ENCODE data around the gene RNF115. TPM values are rescaled to one million over a fixed set of nuclear protein-coding genes. Genes with fewer than 3 reads are reported as not detected.

The RNF115 gene
- 9.5 TPM for total RNA-seq (2021; ENCODE audit: unreplicated experiment)
- polyA plus RNA-seq (2012) = 4.0 and 5.7 TPM in 2 replicates
- Bru-seq, nascent RNA = percentile 75 among the genes with signal in this experiment
- percentile 75 among the genes with signal in this experiment for BruChase-seq, experiment 1, labeled RNA remaining after a 6-hour chase
- percentile 76 among the genes with signal in this experiment for BruChase-seq, experiment 2, labeled RNA remaining after a 2-hour chase
- long read RNA-seq, full-length matches to known transcripts = 16 of 23 reads
- long read RNA-seq, partial matches to known transcripts = 1 of 23 reads
- long read RNA-seq, other reads (novel, unspliced or antisense) = 6 of 23 reads

- Histone ChIP-seq H3K4me2 (ENCODE audit: low read length) (peak within 1 kb of the TSS; percentile 88), H3K36me3 (ENCODE audit: control insufficient read depth in 1 of 2, insufficient read depth in 2 of 2, low read length in 2 of 2) (peaks cover 24 to 27% of the 10 kb centered on the region in 2 experiments; a peak in 3 of 4 replicates), H3K4me1 (ENCODE audit: control insufficient read depth in 1 of 2, insufficient read depth in 2 of 2, low read length in 2 of 2) (peaks cover 7 to 13% of the 10 kb centered on the region in 2 experiments; a peak in 3 of 4 replicates), H3K9me3 (ENCODE audit: control insufficient read depth in 1 of 2, insufficient read depth in 1 of 2, low read depth in 1 of 2, low read length in 2 of 2) (no peaks in the 10 kb centered on the region), H4K20me1 (ENCODE audit: insufficient read depth) (no peaks in the 10 kb centered on the region), H3K79me2 (ENCODE audit: insufficient read depth, low read length) (peaks cover 36% of the 10 kb centered on the region), H3K9me2 (ENCODE audit: insufficient read depth) (no peaks in the 10 kb centered on the region), H3K4me3 (replicated peaks in 1 of 2; ENCODE audit: low read depth in 1 of 2, low read length in 2 of 2) (peak within 1 kb of the TSS; percentile 71 to 84), H3K27me3 (ENCODE audit: insufficient read depth, low read length) (no peaks in the 10 kb centered on the region), H3K27ac (ENCODE audit: low read depth, low read length) (peak within 1 kb of the TSS; percentile 83), H3K9ac (ENCODE audit: low read length) (peak within 1 kb of the TSS; percentile 90), H2AFZ (ENCODE audit: low read depth, low read length, poor library complexity, severe bottlenecking) (peak within 1 kb of the TSS; percentile 13)
- intact Hi-C loops (cut with micrococcal nuclease) = loop anchor here (5.0 kb wide), 1 partner anchor 42 kb away; no protein-coding TSS in a partner anchor
- POLR2A ChIA-PET = interaction anchor here (0.8 to 1.2 kb wide), 4 partner anchors 8 to 228 kb away, joined by 3 to 5 read pairs (median 4); partner anchors contain the start of gene PIAS3
- ATAC-seq (peak; percentile 95), DNase-seq (ENCODE audit: low read depth, low spot score) (peak; percentile 70)
- no TSS peak for BruUV-seq (replicated peaks)
- CTCF ChIA-PET = interaction anchor here (0.7 to 1.1 kb wide), 2 partner anchors 21 to 35 kb away, joined by 3 to 5 read pairs; partner anchors contain the start of gene PIAS3
- RAD21 ChIA-PET (ENCODE audit: low non-redundant PET in 1 of 2, low total read pairs in 2 of 2, uncharacterized antibody in 2 of 2, unreplicated experiment in 2 of 2) = no interaction called here
- peak; percentile 16 for TF ChIP-seq ZBTB33 (IDR thresholded peaks at IDR 0.05; ENCODE audit: extremely low read depth, insufficient replicate concordance, low read length)
- TF ChIP-seq ZFX (IDR thresholded peaks at IDR 0.05) = peak; percentile 92
- no peak for TF ChIP-seq REST (IDR thresholded peaks at IDR 0.05; ENCODE audit: low read depth)
- peak; percentile 94 for TF ChIP-seq MAX (IDR thresholded peaks at IDR 0.05)
- no peak for TF ChIP-seq EGR1 (IDR thresholded peaks at IDR 0.05; ENCODE audit: low read depth)
- peak; percentile 13; the same call in 1 of the 2 replicates for TF ChIP-seq JUND (IDR thresholded peaks at IDR 0.05)
- TF ChIP-seq ATF3 (IDR thresholded peaks at IDR 0.05) = no peak
- peak; percentile 92 for TF ChIP-seq SIN3A (IDR thresholded peaks at IDR 0.05; ENCODE audit: low read depth)
- TF ChIP-seq EZH2phosphoT487 (IDR thresholded peaks at IDR 0.05; ENCODE audit: borderline replicate concordance) = no peak
- TF ChIP-seq ZNF274 (IDR thresholded peaks at IDR 0.05; ENCODE audit: low read depth, low read length) = no peak
- TF ChIP-seq EZH2 (IDR thresholded peaks at IDR 0.05) = no peak
- TF ChIP-seq SP1 (IDR thresholded peaks at IDR 0.05; ENCODE audit: low read depth) = peak; percentile 37; the same call in 1 of the 2 replicates
- no peak for TF ChIP-seq CEBPB (IDR thresholded peaks at IDR 0.05; ENCODE audit: low read depth)
- no peak for TF ChIP-seq CTCF (IDR thresholded peaks at IDR 0.05 in 2 of 3, conservative IDR thresholded peaks at IDR 0.05 in 1 of 3; ENCODE audit: borderline replicate concordance in 1 of 3, insufficient read depth in 1 of 3, low read depth in 2 of 3, low read length in 2 of 3)
- peak; percentile 73 for TF ChIP-seq ELF1 (IDR thresholded peaks at IDR 0.05; ENCODE audit: borderline replicate concordance, low read depth)
- TF ChIP-seq SRF (IDR thresholded peaks at IDR 0.05; ENCODE audit: low read depth) = peak; percentile 37; the same call in 1 of the 2 replicates
These were observed at the start of gene RNF115, which contains the start of gene POLR3C for GRCh38 chr1:145823565-145824498. Gene RNF115, minus strand, starts transcription at chr1:145824095. Its CDS starts 222 bp downstream, at chr1:145823873. Gene POLR3C, plus strand, starts transcription at chr1:145824200. Its CDS starts 1,577 bp downstream, at chr1:145825777.

All from HCT116 (cell line).